ENCODE results near the gene MTMR1.

The MTMR1 gene

DNA sequence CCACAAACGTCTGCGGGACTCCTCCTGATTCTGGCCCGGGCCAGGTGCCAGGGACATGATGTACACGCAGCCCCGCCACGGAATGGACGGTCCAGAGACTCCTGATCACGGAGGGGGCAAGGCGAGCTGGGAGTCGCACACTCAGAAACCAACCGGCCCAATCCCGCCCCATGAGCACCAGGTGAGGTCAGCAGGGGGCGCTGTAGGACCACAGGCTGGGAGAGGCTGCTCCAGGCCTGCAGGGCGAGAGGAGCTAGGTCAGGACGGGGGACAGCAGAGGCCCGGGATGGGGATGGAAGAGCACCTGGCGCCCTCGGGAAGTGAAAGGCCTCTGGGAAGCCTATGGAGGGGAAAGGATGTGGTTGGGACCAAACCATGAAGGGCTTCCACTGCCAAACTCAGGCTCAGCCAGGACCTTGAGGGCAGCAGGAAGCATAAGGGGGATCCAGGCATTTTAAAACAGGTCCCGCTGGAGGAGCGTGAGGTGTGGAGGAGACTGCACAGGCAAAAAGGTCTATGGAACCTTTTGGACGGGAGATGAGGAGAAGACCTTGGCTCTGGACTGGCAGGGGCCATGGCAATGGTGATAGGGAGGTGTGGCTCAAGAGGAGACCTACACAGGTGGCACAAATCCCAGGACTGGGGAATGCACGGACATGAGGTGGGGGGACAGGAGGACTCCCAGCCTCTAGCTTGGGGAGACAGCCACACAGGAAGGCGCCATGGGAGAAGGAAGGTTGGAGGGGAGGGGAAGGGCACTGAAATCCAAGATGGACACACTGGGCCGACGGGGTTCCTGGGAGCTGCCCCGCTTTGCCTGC is 79.2 kb downstream of the MTMR1 start:
- TF ChIP-seq GATA3 (IDR thresholded peaks at IDR 0.05; ENCODE audit: low read depth, low read length) (no peak), GATA2 (IDR thresholded peaks at IDR 0.05; ENCODE audit: low read depth, low read length) (no peak)

DNA sequence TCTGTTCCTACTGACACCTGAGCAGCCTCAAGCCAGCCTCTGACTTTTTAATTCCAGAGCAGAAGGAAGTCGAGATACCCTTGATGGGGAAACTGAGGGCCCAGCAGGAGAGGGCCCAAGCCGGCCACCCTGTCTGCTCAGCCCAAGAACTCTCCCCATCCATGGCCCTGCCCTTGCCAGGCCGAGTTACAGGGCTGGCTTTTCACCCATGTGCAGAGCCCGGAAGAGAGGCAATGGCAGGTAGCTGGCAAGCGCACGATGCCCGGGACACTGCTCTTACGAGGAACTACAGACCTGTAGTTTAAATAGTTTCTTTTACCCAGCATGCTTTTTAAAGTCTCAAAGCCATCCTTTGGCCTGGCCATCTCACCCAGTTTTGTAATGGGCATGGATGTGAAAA is 79.9 kb downstream of the MTMR1 start:
- TF ChIP-seq GATA2 (IDR thresholded peaks at IDR 0.05; ENCODE audit: low read depth, low read length) (no peak), GATA3 (IDR thresholded peaks at IDR 0.05; ENCODE audit: low read depth, low read length) (no peak)

DNA sequence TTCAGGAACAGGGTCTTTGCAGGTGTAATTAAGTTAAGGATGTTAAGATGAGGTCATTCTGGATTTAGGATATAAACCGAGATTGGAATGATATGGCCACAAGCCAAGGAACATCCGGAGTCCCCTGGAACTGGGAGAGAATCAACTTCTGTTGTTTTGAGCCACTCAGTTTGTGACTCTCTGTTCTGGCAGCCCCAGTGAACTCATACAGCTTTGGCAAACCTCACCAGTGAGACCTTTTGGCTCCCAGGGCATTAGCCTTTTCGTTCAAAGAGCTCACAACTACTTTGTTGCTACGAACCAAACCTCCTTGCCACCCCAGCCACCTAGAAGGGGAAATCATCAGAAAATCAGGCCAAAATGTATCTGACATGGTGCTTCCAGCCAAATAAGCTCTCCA is 80.4 kb downstream of the MTMR1 start:
- TF ChIP-seq GATA3 (IDR thresholded peaks at IDR 0.05; ENCODE audit: low read depth, low read length) = no peak

DNA sequence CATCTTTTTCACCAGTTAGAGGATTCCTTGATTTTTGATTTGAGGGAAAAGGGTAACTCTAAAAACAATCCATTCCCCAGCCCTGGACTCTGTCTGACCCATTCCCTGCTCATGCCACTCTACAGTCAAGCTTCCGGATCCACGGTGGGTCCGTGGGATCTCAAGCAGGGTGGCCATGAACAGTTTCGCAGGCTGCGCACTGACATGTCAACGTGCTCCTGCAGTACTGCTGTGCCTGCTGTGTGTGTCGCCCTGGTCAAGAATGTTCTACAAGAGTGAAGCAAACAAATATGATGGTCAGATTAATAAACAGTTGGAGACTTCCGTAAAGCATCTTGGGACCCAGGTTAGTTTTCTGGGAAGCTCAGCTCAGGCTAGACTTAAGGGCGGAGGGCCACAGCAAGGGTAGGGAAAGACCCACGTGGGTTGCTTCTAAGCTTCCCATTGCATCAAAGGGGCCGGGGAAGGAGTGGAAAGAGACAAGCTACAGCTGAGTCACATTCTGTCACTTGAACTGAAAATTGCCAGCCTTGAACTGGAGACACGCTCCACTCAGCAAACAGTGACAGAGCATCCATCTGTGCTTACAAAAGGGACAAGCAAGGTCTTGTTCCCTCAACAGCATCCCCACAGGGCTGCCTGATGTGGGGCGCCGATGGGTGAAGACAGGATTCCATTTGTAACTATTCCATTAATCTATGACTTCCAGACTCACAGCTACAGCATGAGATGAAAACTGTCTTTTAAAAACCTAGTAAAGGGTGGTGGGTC is 81.8 kb downstream of the MTMR1 start:
- no peak for TF ChIP-seq GATA2 (IDR thresholded peaks at IDR 0.05; ENCODE audit: low read depth, low read length)
- no peak for TF ChIP-seq GATA3 (IDR thresholded peaks at IDR 0.05; ENCODE audit: low read depth, low read length)

DNA sequence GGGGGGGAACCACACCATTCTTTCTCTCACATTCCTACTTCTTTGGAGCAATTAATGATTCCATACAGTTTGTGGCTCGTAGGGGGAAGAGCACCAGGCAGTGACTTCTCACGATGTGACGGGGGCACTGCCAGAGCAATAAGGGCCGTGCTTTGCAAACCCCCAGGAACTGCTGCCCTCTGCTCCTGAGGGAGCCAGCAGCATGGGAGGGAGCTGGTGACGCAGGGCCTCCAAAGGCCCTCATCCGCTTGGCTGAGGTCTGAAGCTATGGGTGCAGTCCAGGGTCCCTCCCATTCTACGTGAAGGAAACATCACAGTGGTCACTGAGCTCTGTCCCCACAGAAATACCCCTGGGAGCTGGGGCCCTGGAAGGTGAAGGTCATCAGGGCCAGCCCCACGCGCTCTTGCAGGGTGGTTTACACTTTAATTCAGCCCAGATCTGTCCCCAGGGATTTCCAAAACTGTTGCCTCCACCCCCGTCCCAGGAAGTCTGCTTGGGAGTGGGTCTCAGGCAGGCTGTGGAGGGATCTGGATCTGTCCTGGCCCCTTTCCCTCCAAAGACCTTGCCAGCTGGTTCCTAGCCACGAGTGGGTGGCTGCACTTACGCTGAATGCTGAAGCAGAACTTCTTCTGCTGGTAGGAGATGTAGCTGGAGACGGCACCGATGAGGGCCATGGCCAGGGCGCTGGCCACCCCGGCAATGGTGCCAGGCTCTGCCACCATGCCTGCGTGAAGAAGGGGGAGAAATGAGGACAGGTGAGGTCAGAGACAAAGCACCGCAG is 82.6 kb downstream of the MTMR1 start:
- TF ChIP-seq GATA3 (IDR thresholded peaks at IDR 0.05; ENCODE audit: low read depth, low read length) (no peak), GATA2 (IDR thresholded peaks at IDR 0.05; ENCODE audit: low read depth, low read length) (no peak)

DNA sequence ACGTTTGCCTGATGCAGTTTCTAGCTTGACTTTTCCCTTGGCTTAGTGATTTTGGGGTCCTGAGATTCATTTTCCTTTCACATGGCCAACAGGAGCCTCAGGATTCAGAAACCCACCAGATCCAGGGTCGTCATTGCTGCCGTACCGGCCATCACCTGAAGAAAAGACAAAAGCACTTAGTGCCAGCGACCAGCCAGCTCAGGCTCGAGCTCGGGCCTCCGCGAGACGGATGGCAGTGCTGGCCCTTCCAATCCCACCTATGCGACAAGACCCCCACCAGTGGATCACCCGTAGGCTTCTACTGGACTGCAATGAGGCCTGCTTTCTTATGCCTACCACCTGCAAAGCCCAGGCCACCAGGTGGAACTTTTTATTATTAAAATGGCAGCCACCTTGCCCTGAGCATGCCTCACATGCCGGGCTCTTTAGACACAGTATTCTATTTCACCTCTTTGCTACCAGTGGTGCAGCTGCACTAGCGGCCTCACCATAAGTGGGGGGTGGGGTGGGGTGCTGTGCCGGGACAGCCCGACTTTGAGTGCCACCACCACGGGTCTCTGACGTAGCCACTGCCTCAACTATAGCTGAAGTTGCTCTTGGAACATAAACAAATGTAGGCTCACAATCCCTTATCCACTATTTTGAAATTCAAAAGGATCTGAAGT is 84.3 kb downstream of the MTMR1 start:
- TF ChIP-seq GATA2 (IDR thresholded peaks at IDR 0.05; ENCODE audit: low read depth, low read length) (no peak), GATA3 (IDR thresholded peaks at IDR 0.05; ENCODE audit: low read depth, low read length) (no peak)

DNA sequence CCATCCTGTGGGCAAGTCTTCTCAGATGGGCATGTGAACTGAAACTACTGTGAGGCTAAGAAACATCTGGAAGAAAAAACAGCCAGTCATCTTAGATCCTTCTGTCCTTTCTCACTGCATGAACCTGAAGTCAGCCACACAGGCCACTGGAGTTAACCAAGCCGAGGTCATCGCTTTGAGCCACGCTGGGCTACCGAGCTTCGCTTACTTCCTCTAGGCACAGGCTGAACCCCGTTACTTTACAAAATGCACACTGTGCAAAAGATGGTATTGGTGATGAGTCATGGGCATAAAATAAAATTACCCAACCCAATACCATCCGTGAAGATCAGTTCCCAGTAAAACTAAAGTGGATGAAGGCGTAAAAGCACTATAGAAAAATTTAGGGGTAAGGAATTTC is 86.2 kb downstream of the MTMR1 start:
- TF ChIP-seq GATA2 (IDR thresholded peaks at IDR 0.05; ENCODE audit: low read depth, low read length) (no peak), GATA3 (IDR thresholded peaks at IDR 0.05; ENCODE audit: low read depth, low read length) (no peak)

DNA sequence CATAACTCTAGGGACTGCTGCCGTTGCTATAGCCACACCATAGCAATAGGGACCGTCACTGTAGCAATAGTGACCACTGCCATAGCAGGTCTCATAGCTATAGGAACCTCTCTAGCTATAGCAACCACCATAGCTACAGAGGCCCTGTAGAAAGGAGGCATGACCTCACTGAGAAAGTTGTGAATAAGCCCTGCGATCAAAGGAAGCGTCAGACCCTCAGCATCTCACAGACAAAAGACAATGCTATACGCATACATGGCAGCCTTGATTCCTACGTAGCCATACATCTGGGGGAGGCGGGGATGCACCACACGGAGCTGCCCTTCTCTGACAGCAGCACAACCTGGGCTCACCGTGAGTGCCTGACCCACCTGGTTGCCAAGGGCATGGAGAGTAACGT is 88.5 kb downstream of the MTMR1 start:
- TF ChIP-seq GATA3 (IDR thresholded peaks at IDR 0.05; ENCODE audit: low read depth, low read length) (no peak), GATA2 (IDR thresholded peaks at IDR 0.05; ENCODE audit: low read depth, low read length) (no peak)

DNA sequence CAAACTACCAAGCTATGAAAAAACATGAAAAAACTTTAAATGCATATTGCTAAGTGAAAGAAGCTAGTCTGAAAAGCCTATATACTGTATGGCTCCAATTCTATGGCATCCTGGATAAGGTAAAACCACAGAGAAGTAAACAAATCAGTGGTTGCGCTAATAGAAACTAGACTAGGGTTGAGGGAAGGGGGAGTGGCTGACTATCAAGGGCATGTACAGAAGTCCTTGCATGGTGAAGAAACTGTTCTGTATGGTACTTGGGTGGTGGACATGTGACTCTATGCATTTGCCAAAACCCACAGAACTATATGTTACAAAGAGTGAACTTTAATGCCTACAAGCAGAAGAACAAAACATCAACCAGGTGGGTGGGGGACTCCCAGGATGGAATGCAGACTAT is 96.8 kb downstream of the MTMR1 start:
- TF ChIP-seq GATA3 (IDR thresholded peaks at IDR 0.05; ENCODE audit: low read depth, low read length) (no peak), GATA2 (IDR thresholded peaks at IDR 0.05; ENCODE audit: low read depth, low read length) (no peak)

DNA sequence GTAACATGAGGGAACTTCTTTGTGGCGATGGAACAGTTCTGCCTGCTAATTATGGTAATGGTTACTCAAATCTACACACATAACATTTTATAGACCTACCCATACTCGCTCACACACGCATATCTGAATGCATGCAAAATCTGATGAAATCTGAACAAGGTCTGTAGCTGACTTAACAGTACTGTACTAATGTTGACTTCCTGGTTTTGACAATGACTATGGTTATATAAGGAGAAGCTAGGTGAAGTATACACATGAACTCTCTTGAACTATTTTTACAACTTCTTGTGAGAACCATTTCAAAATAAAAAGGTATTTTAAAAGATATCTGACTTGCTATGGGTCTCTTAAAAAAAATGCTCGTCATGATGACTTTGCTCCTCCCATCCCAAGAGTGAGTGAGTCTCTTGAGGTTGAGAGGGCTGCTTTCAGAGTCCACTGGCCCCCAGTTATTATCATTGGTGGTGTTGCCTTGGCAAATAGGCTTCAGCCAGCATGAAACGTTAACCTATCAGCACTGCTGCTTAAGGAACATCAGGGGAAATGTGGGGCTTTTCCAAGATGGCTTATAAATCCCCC is 99.8 kb downstream of the MTMR1 start:
- TF ChIP-seq GATA2 (IDR thresholded peaks at IDR 0.05; ENCODE audit: low read depth, low read length) = no peak
- TF ChIP-seq GATA3 (IDR thresholded peaks at IDR 0.05; ENCODE audit: low read depth, low read length) = no peak

DNA sequence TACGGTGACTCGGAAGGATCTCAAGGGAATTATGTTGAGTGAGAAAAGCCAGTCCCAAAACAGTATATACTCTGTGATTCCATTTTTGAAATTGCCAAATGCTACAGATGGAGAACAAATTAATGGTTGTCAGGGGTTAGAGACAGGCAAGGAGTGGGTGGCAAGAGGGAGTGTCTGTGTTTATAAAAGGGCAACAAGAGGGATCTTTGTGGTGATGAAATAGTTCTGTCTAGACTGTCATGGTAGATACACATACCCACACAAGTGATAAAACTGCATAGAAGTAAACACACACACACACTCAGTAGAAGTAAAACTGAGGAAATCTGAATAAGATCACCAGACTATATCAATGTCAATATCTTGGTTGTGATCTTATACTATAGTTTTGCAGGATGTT is 112.5 kb downstream of the MTMR1 start:
- no peak for TF ChIP-seq GATA2 (IDR thresholded peaks at IDR 0.05; ENCODE audit: low read depth, low read length)
- no peak for TF ChIP-seq GATA3 (IDR thresholded peaks at IDR 0.05; ENCODE audit: low read depth, low read length)

DNA sequence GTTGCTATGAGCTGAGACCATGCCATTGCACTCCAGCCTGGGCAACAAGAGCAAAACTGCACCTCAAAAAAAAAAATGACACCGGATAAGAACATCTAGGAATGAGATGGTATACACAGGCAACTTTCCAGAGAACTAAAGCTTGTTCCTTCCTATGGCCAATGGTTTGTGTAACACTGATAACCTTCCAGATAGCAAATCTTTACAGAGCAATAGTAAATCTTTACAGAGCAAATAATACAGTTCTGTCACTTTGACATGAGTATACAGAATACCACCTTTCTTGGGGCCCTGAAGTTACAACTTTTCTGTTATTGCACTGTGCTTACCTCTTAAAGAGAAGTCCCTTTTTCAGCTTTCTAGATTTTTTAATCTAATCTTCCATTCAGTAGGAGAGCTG is 113.6 kb downstream of the MTMR1 start:
- TF ChIP-seq GATA3 (IDR thresholded peaks at IDR 0.05; ENCODE audit: low read depth, low read length) (no peak), GATA2 (IDR thresholded peaks at IDR 0.05; ENCODE audit: low read depth, low read length) (no peak)

DNA sequence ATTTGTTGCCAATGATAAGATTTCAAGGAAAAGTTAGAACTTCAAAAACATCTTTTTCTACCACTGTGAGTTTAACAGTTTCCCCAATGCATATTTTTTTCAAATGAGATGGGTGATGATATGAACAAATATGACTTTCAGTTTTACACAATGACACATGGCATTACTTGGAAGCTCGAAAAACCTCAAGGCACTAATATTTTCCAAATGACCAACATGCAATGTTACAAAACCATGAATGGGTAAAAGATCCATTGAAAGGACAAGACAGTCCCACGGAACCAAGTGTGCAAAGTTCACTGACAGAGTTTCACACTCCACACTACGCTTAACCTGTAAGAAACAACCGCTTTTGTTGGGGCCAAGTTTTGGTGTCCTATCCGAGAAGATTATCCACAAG is 120.7 kb downstream of the MTMR1 start:
- TF ChIP-seq GATA3 (IDR thresholded peaks at IDR 0.05; ENCODE audit: low read depth, low read length) (no peak), GATA2 (IDR thresholded peaks at IDR 0.05; ENCODE audit: low read depth, low read length) (no peak)

All from SH-SY5Y (cell line).